ENCODE data around the gene CCDC51.

CCDC51 gene

DNA sequence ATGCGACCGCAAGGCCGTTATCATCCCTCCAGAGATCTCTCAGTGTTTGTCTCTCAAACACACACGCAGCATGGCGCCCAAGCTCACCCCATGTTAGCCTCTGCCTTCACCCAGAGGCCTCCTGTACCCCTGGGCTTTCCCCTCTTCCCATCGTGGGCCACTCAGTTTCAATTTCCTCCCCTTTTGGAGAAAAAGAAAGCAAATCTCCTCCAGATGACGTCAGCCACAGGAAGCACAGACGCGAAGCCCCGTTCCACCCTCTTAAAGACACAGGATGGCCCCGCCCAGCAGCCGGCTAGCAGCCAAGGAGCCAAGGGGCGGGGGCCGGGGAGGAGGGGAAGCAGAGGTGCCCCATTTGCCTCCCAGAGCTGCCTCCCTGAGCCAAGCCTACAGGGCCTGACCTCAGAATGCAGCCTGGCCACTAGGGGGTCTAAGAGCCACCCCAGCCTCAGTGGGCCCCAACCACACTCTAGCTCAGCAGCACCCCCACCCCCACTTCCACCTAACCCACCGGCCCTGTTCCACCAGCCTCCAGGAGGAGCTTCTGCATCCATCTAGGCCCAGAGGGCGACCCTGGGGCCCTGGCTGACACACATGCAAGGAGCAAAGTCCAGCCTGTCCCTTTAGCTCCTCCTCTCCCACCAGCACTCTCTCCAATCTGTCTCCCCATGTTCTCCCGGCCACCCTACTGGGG is 33.2 kb upstream of the CCDC51 start:
- no peak for TF ChIP-seq GLIS3 (CRISPR knock-in tag; IDR thresholded peaks at IDR 0.05)
- TF ChIP-seq ESRRG (CRISPR knock-in tag; IDR thresholded peaks at IDR 0.05) = no peak
- no peak for TF ChIP-seq ZNF565 (CRISPR knock-in tag; conservative IDR thresholded peaks at IDR 0.05; ENCODE audit: low read depth)
- no peak for TF ChIP-seq BACH2 (CRISPR knock-in tag; IDR thresholded peaks at IDR 0.05; ENCODE audit: borderline replicate concordance)
- TF ChIP-seq TSHZ2 (CRISPR knock-in tag; IDR thresholded peaks at IDR 0.05) = no peak
- TF ChIP-seq, protein P1, sequence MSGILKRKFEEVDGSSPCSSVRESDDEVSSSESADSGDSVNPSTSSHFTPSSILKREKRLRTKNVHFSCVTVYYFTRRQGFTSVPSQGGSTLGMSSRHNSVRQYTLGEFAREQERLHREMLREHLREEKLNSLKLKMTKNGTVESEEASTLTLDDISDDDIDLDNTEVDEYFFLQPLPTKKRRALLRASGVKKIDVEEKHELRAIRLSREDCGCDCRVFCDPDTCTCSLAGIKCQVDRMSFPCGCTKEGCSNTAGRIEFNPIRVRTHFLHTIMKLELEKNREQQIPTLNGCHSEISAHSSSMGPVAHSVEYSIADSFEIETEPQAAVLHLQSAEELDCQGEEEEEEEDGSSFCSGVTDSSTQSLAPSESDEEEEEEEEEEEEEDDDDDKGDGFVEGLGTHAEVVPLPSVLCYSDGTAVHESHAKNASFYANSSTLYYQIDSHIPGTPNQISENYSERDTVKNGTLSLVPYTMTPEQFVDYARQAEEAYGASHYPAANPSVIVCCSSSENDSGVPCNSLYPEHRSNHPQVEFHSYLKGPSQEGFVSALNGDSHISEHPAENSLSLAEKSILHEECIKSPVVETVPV (CRISPR knock-in tag; IDR thresholded peaks at IDR 0.05) = no peak
- no peak for TF ChIP-seq CREB5 (CRISPR knock-in tag; IDR thresholded peaks at IDR 0.05; ENCODE audit: low read depth)
- TF ChIP-seq SNAI2 (CRISPR knock-in tag; IDR thresholded peaks at IDR 0.05) = no peak
- no peak for TF ChIP-seq ZC3H10 (CRISPR knock-in tag; IDR thresholded peaks at IDR 0.05)
- TF ChIP-seq PPARA (CRISPR knock-in tag; IDR thresholded peaks at IDR 0.05; ENCODE audit: borderline replicate concordance) = no peak
- no peak for TF ChIP-seq ZFP30 (CRISPR knock-in tag; IDR thresholded peaks at IDR 0.05)
- TF ChIP-seq RARB (CRISPR knock-in tag; IDR thresholded peaks at IDR 0.05) = no peak
- no peak for TF ChIP-seq ZFP3 (CRISPR knock-in tag; IDR thresholded peaks at IDR 0.05)
- TF ChIP-seq TOX (CRISPR knock-in tag; IDR thresholded peaks at IDR 0.05; ENCODE audit: borderline replicate concordance) = no peak
- no peak for TF ChIP-seq ZNF70 (CRISPR knock-in tag; IDR thresholded peaks at IDR 0.05)
- no peak for TF ChIP-seq ZNF8 (CRISPR knock-in tag; IDR thresholded peaks at IDR 0.05)
- TF ChIP-seq TCF4 (CRISPR knock-in tag; IDR thresholded peaks at IDR 0.05; ENCODE audit: borderline replicate concordance) = no peak
- peak; percentile 89 for ATAC-seq

- TF ChIP-seq TSHZ2 (CRISPR knock-in tag; IDR thresholded peaks at IDR 0.05) = no peak
- TF ChIP-seq, protein P2, sequence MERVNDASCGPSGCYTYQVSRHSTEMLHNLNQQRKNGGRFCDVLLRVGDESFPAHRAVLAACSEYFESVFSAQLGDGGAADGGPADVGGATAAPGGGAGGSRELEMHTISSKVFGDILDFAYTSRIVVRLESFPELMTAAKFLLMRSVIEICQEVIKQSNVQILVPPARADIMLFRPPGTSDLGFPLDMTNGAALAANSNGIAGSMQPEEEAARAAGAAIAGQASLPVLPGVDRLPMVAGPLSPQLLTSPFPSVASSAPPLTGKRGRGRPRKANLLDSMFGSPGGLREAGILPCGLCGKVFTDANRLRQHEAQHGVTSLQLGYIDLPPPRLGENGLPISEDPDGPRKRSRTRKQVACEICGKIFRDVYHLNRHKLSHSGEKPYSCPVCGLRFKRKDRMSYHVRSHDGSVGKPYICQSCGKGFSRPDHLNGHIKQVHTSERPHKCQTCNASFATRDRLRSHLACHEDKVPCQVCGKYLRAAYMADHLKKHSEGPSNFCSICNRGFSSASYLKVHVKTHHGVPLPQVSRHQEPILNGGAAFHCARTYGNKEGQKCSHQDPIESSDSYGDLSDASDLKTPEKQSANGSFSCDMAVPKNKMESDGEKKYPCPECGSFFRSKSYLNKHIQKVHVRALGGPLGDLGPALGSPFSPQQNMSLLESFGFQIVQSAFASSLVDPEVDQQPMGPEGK (CRISPR knock-in tag; IDR thresholded peaks at IDR 0.05; ENCODE audit: borderline replicate concordance) = peak; percentile 0; the same call in 1 of the 2 replicates
- no peak for TF ChIP-seq ZC3H10 (CRISPR knock-in tag; IDR thresholded peaks at IDR 0.05)
- ATAC-seq = peak; percentile 46
Measured at GRCh38 chr3:48472673-48472922, 32.7 kb upstream of the CCDC51 start.

GRCh38 chr3:48470286-48470685 is 30.4 kb upstream of the CCDC51 start:
- ATAC-seq = no peak
- TF ChIP-seq RARB (CRISPR knock-in tag; IDR thresholded peaks at IDR 0.05) = no peak
- TF ChIP-seq OSR1 (CRISPR knock-in tag; IDR thresholded peaks at IDR 0.05) = no peak

Data from SK-N-SH treated with all-trans-retinoic acid at 6 μM for 48 hours (cell line).